GM15510 (cell line): Measurements from ENCODE around the gene PF4V1.

Experiments
- POLR2A ChIP-seq: IDR thresholded peaks from 3 replicates; pipeline ENCODE4 v1.6.1; 2011; ENCODE audit warnings: borderline replicate concordance; ENCODE audit not compliant: insufficient read length; ENCODE audit errors: extremely low read depth

PF4V1 gene

GRCh38 chr4:73839071-73839470 is 14.0 kb upstream of the PF4V1 start:
- TF ChIP-seq POLR2A: no peak

DNA sequence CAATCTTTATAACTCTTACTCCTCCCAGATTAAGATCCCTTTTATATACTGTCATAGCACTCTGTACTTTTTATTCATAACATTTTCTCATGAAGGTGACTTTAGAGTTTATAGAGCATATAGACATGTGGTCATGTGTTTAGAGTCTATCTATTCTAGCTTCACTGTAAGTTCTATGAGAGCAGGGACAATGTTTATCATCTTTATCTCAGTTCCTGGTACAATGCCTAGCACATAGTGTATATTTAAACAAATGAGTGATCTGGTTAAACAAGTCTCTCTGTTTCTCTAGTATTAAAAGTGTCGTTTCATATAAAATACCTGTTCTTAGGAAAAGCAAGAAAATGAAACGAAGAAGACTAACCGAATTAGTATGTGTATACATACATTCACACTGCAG is 13.4 kb upstream of the PF4V1 start:
- TF ChIP-seq POLR2A: no peak

DNA sequence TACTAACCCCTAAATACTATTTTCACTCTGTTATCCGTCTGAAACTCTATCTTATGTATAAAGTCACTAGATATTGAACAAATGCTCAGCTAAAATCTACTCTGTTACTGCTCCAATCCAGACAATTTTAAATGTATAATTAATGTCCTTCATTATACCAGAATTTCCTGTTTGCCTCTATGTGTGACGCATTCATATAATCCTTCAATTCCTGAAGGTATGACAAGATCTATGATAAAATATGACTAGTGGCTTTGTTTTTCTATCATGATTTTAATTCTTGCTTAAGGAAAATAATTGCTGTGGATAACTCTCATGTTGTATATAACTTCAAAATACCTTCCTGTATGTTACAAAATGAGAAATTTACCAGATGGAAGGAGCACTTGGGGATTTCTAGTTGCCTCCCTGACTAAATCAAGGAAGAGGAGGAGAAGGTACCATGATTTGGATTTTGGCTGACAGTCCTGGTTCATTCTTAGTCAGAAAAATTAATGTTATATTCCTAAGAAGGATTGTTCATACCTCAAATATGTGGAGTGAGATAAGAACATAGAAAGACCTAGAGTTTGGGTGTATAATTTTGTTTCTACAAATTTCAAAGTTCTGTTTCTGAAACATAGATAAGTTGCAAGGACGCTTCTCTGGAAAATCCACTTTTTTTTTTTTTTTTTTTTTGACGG is 11.7 kb upstream of the PF4V1 start:
- no peak for TF ChIP-seq POLR2A

GRCh38 chr4:73842696-73843095 is 10.4 kb upstream of the PF4V1 start:
- no peak for TF ChIP-seq POLR2A

- TF ChIP-seq POLR2A: no peak
These were observed 9.7 kb upstream of the PF4V1 start for GRCh38 chr4:73843369-73843768.

DNA sequence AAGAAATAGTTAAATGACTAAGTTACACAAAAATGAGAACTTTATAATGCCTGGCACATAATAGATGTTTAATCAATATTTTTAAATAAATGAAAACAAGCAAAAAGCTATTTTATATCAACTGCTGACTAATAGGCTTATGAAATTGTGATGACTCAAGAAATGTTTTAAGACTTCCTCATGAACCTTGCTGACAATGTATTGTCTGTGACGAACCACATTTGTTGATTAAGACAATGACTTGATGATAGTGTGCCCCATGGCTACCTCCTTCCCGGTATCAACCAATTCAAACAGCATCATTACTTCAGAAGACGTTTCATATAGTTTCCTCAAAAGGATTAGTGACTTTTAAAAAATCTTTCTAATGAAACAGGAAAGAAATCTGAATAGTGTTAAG is 8.8 kb upstream of the PF4V1 start:
- TF ChIP-seq POLR2A: no peak

DNA sequence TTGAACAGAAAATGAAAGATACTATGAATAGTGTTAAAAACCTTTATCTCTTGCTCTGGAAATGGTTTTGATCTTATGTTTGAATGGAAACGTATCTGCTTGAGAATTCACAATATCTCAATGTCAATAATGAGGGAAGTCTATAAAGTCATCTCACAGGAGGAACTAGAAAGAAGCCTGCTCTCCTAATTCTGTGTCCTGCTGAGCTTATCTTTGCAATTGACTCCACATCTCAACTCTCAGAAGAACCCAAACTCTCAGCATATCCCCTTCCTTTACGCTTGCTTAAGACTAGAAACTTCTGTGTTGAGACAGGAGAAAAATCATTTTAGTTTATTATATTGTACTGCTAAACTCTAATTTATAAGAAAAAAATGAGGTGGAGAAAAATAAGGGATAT is 8.3 kb upstream of the PF4V1 start:
- TF ChIP-seq POLR2A: no peak

- no peak for TF ChIP-seq POLR2A
These were observed 5.4 kb upstream of the PF4V1 start for GRCh38 chr4:73847526-73848182.

DNA sequence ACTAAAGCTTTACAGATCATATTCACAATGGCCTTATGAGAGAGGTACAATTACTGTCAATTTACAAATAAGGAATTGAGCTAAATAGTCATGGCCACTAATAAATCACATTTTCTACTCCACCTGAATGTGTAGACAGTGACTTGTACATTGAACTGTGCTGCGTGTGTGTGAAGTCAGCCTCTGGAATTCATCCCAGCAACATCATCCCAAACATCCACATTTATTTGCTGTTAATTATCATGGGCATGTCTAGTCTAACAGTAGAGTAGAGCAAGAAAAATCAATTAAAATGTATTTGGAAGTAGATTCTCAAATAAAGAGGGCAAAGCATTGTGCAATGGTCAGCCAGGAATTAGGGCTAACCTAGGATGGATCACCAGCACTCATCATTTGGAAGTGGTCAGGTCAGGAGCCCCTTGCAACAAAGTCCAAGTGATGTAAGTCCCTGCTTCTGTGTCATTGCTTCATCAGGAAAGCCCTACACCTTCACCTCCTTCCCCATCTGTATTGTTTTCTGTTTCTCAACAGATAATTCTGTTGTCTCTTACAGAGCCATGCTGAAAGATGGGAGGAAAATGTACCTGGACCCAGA is 4.8 kb upstream of the PF4V1 start:
- no peak for TF ChIP-seq POLR2A

DNA sequence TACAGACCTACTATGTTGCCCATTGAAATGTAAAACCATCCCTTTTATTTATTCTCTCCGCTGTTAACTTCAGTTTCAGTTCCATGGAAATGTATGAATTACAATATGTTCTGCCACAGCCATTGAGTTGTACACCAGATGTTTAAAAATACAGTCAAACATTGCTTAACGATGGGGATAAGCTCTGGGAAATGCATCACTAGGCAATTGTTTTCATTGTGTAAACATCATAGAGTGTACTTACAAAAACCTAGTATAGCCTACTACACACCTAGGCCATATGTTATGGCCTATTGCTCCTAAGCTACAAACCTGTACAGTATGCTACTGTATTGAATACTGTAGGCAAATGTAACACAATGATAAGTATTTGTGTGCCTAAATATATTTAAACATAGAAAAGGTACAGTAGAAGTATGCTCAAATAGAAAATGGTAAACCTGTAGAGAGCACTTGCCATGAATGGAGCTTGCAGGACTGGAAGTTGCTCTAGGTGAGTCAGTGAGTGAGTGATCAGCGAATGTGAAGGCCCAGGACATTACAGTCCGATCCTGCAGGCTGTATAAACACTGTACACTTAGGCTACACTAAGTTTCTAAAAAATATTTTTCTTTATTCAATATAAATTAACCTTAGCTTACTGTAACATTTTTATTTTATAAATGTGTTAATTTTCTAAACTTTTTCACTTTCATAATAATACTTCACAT is 2.7 kb upstream of the PF4V1 start:
- no peak for TF ChIP-seq POLR2A

- no peak for TF ChIP-seq POLR2A
These were observed 1.8 kb upstream of the PF4V1 start for GRCh38 chr4:73851293-73851692.

DNA sequence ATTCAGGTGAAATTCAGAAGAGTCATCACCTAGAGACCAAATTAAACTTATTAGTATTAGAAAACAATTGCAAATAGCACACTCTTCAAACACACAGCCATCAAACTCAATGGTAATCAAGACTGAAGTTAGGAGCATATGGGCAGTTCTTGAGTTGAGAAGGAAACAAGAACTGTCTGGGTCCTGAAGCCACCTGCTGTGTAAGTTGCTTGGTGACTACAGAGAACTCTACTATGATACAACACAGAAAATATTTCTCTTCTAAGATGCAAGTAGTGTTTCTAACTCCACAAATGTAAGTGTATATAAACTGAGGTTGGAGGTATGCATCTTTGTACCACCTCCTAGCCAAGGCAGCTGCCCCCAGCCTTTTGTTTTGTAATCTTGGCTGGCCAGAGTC is 325 bp upstream of the PF4V1 start:
- TF ChIP-seq POLR2A: no peak

GRCh38 chr4:73853718-73854473 is 800 bp downstream of the PF4V1 start:
- no peak for TF ChIP-seq POLR2A

GRCh38 chr4:73855406-73855805 is 2.3 kb downstream of the PF4V1 start:
- TF ChIP-seq POLR2A: no peak

DNA sequence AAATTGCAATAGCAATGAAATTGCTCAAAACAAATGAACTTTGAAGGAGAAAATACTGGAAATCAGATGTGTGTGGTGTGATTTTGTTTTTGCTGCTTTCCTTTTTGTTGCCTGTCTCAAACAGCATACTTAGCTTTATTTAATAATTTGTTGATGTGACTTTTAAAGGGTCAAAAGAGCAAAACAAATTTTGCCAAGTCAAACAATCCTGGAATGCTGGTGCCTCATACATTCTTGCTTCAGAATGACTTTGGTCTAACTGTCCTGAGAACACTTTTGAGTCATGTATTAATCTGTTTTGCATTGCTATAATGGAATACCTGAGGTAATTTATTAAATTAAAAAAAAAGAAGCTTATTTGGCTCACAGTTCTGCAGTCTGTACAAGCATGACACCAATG is 3.4 kb downstream of the PF4V1 start:
- TF ChIP-seq POLR2A: no peak

DNA sequence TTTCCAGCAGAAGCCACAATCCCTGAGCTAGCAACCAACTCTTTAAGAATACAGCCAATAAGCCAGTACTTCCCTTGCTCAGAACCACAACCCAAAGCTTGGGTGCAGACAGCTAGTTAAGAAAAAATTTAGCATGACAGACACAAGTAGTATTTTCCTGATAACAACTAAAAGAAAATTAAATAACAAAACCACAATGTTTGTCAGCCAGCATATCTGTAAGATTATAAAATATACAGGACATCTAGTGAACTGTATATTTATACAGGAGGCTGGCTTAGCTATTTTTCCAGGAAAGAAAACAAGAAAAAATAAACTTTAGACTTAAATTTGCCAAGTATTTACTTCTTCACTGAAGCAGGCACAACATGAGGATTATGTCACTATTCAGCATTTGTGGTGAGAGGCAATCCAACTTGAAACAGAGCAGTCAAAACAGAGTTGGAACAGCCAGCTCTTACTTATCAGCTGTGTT is 6.6 kb downstream of the PF4V1 start:
- TF ChIP-seq POLR2A: no peak

- TF ChIP-seq POLR2A: no peak
These were observed 7.1 kb downstream of the PF4V1 start for GRCh38 chr4:73860181-73860580.
